T-helper 17 cell (primary cell): ENCODE measurements around the gene MAB21L3. TPM values are rescaled to one million over a fixed set of nuclear protein-coding genes. Genes with fewer than 3 reads are reported as not detected.

Experiments
- ATAC-seq: fragments of 150-1000 bp; cut with Tn5 transposase; 2 replicates; pipeline ENCODE4 v1.10.0; 2021; ENCODE audit warnings: mild to moderate bottlenecking, moderate library complexity
- DNase-seq, 3 donors: peaks; one replicate each; pipeline versions ENCODE4 v3.0.0 to v3.0.0-alpha.2; 2020 to 2021
- H3K9me3 ChIP-seq: one replicate; pipeline ENCODE4 v1.7.0; 2013; ENCODE audit warnings: low read length, mild to moderate bottlenecking; ENCODE audit not compliant: control insufficient read depth, poor library complexity, severe bottlenecking
- H3K27ac Mint-ChIP-seq: one replicate; pipeline ENCODE4 v1.8.0; 2022; ENCODE audit warnings: mild to moderate bottlenecking, moderate library complexity, mixed read lengths
- H3K27me3 Mint-ChIP-seq: one replicate; pipeline ENCODE4 v1.8.0; 2022; ENCODE audit warnings: mixed read lengths
- H3K36me3 Mint-ChIP-seq: one replicate; pipeline ENCODE4 v1.8.0; 2022; ENCODE audit warnings: low read depth, mixed read lengths
- H3K4me1 Mint-ChIP-seq: one replicate; pipeline ENCODE4 v1.8.0; 2022; ENCODE audit warnings: mild to moderate bottlenecking, mixed read lengths
- H3K4me3 Mint-ChIP-seq: one replicate; pipeline ENCODE4 v1.8.0; 2022; ENCODE audit warnings: mild to moderate bottlenecking, moderate library complexity, mixed read lengths
- total RNA-seq, 4 donors: library from RNA in 2 of 4; stranded (reverse) in 2 of 4; gene quantifications; one replicate each; pipeline ENCODE4 v1.2.3 and lab custom pipeline; 2022 to 2026

The MAB21L3 gene
- total RNA-seq, 2 donors from 2014 or later, result not detected

GRCh38 chr1:116118471-116118870 is 7.3 kb downstream of the MAB21L3 start:
- H3K4me3 Mint-ChIP-seq, result no peak overlapping the region
- H3K36me3 Mint-ChIP-seq, result peaks cover 9% of the 10 kb centered on the region
- peaks cover 60% of the 10 kb centered on the region for H3K27me3 Mint-ChIP-seq
- ATAC-seq (no peak), DNase-seq (no peak)
- H3K27ac Mint-ChIP-seq, result no peak overlapping the region
- no peaks in the 10 kb centered on the region for H3K9me3 ChIP-seq
- no peaks in the 10 kb centered on the region for H3K4me1 Mint-ChIP-seq

- ATAC-seq, result no peak
- Mint-ChIP-seq H3K27me3 (peaks cover 65% of the 10 kb centered on the region), H3K27ac (no peak overlapping the region), H3K4me3 (no peak overlapping the region), H3K36me3 (peaks cover 9% of the 10 kb centered on the region), H3K4me1 (no peaks in the 10 kb centered on the region)
- H3K9me3 ChIP-seq, result no peaks in the 10 kb centered on the region
- no peak for DNase-seq
Measured at GRCh38 chr1:116119876-116120275, 8.7 kb downstream of the MAB21L3 start.

GRCh38 chr1:116122955-116123757 is 12.0 kb downstream of the MAB21L3 start:
- Mint-ChIP-seq H3K27ac (no peak overlapping the region), H3K27me3 (peaks cover 55% of the 10 kb centered on the region), H3K36me3 (peaks cover 5% of the 10 kb centered on the region), H3K4me3 (no peak overlapping the region), H3K4me1 (peaks cover 6% of the 10 kb centered on the region)
- H3K9me3 ChIP-seq, result no peaks in the 10 kb centered on the region
- ATAC-seq (no peak), DNase-seq (no peak)

DNA sequence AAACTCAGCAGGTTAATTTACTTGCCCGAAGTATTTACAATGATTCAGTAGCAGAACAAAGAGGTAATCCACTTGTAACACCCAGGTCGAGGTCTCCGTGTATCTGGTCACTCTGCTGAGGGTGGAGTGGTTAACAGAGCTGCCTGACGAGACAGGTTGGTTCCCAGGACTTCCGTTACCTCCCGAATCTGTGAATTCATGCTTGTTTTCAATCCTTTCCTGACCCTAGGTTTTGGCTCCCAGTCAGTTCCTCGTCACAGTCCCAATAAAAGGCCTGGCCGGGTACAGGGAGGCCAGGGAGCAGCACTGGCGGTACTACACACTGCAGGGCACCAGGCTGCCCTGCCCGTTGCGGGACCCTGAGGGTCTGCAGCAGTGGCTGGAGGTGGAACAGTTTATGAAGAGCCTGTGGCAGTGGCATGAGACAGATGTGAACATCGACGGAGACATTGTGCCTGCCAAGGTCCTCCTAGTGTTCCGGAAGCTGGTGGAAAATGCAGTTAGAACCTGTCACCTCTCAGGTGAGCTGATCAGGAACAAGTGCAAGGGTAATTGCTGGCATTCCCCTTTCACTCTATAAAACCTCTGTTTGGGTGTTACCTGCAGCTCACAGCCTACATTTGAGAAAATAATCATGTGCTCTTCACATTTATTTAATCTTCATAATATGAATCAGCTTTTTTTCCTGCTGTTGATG is 12.8 kb downstream of the MAB21L3 start:
- no peaks in the 10 kb centered on the region for H3K36me3 Mint-ChIP-seq
- no peak for ATAC-seq

GRCh38 chr1:116125758-116126157 is 14.6 kb downstream of the MAB21L3 start:
- H3K4me1 Mint-ChIP-seq, result peaks cover 17% of the 10 kb centered on the region
- no peaks in the 10 kb centered on the region for H3K9me3 ChIP-seq
- DNase-seq (no peak), ATAC-seq (no peak)
- H3K27ac Mint-ChIP-seq, result no peak overlapping the region
- H3K4me3 Mint-ChIP-seq, result no peak overlapping the region
- peaks cover 2% of the 10 kb centered on the region for H3K36me3 Mint-ChIP-seq
- H3K27me3 Mint-ChIP-seq, result peaks cover 45% of the 10 kb centered on the region

More for the DNA sequence above, 12.8 kb downstream of the MAB21L3 start:
- H3K4me1 Mint-ChIP-seq, result peaks cover 13% of the 10 kb centered on the region
- no peak overlapping the region for H3K27ac Mint-ChIP-seq
- peaks cover 52% of the 10 kb centered on the region for H3K27me3 Mint-ChIP-seq
- DNase-seq, result no peak
- H3K4me3 Mint-ChIP-seq, result no peak overlapping the region
- no peaks in the 10 kb centered on the region for H3K9me3 ChIP-seq

DNA sequence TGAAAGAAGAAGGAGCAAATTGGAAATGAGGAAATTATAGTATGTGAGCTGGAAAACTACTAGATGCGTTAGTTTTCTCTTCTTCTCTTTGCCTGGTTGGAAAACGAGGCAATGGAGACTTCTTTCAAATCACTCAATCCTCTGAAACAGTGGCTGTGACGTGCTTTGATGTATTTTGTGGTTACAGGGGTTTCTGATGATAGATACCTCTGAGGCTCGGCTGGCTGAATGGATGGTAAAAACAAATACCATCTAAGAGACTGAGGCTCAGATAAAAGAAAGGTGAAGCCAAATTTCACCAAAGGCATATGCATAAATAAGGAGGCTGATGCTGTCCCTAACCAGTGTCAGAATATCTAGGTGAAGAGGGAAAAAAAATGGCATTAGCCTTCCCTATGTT is 15.1 kb downstream of the MAB21L3 start:
- Mint-ChIP-seq H3K4me3 (no peak overlapping the region), H3K27ac (no peak overlapping the region)
- no peak for DNase-seq

GRCh38 chr1:116127123-116127847 is 16.1 kb downstream of the MAB21L3 start:
- H3K4me3 Mint-ChIP-seq, result no peak overlapping the region
- H3K27ac Mint-ChIP-seq, result peak overlapping the region; percentile 9
- peaks cover 17% of the 10 kb centered on the region for H3K4me1 Mint-ChIP-seq
- H3K27me3 Mint-ChIP-seq, result peaks cover 34% of the 10 kb centered on the region
- DNase-seq, result no peak
- peaks cover 2% of the 10 kb centered on the region for H3K36me3 Mint-ChIP-seq
- no peak for ATAC-seq
- no peaks in the 10 kb centered on the region for H3K9me3 ChIP-seq

More for the DNA sequence above, 15.1 kb downstream of the MAB21L3 start:
- Mint-ChIP-seq H3K27me3 (peaks cover 40% of the 10 kb centered on the region), H3K36me3 (peaks cover 2% of the 10 kb centered on the region), H3K4me1 (peaks cover 17% of the 10 kb centered on the region)
- ATAC-seq, result peak; percentile 59
- no peaks in the 10 kb centered on the region for H3K9me3 ChIP-seq

GRCh38 chr1:116127848-116128540 is 16.8 kb downstream of the MAB21L3 start:
- Mint-ChIP-seq H3K27ac (peak overlapping the region; percentile 9), H3K4me1 (peaks cover 17% of the 10 kb centered on the region), H3K36me3 (peaks cover 2% of the 10 kb centered on the region), H3K4me3 (no peak overlapping the region), H3K27me3 (peaks cover 31% of the 10 kb centered on the region)
- no peaks in the 10 kb centered on the region for H3K9me3 ChIP-seq
- ATAC-seq (peak; percentile 22), DNase-seq (no peak)

DNA sequence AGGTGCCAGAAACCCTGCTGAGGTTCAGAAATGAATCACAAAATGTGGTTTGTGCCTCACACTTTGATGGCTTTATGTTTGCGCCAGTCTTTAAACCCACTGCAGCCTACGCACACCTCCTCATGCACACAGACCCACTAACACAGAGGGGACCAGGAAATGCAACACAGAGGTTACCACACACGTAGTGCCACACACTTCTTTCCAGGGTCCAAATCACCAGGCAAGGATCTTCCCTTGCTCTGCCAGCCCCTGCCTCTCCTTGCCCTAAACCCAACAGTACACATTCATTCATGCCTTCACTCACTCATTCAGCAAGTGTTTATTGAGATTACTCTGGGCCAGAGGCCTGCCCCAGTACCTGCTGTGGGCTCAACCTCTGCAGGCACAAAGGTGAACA is 17.5 kb downstream of the MAB21L3 start:
- peaks cover 2% of the 10 kb centered on the region for H3K36me3 Mint-ChIP-seq
- peaks cover 25% of the 10 kb centered on the region for H3K27me3 Mint-ChIP-seq
- peaks cover 17% of the 10 kb centered on the region for H3K4me1 Mint-ChIP-seq
- ATAC-seq (peak; percentile 74), DNase-seq (no peak)
- no peaks in the 10 kb centered on the region for H3K9me3 ChIP-seq
- no peak overlapping the region for H3K4me3 Mint-ChIP-seq
- no peak overlapping the region for H3K27ac Mint-ChIP-seq

DNA sequence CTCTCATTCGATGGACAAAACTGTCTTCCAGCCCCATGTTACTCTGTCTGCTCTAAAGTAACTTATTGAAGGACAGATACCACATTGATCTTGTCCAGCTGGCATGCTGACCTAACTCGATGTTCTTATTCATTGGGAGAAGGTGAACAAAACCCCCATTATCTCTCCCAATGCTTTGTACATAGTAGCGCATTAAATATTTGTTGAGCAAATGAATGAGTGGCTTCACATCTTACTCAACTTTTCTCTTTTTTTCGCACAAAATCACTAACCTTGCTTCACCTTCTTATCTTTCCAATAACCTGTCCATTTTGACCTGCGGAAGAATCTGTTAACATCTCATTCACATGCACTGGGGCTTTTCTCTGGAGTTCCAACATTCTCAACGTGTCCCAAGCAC is 18.3 kb downstream of the MAB21L3 start:
- Mint-ChIP-seq H3K27me3 (peaks cover 25% of the 10 kb centered on the region), H3K4me1 (peaks cover 23% of the 10 kb centered on the region), H3K36me3 (peaks cover 2% of the 10 kb centered on the region), H3K27ac (no peak overlapping the region), H3K4me3 (no peak overlapping the region)
- ATAC-seq, result no peak
- no peak for DNase-seq
- H3K9me3 ChIP-seq, result no peaks in the 10 kb centered on the region

DNA sequence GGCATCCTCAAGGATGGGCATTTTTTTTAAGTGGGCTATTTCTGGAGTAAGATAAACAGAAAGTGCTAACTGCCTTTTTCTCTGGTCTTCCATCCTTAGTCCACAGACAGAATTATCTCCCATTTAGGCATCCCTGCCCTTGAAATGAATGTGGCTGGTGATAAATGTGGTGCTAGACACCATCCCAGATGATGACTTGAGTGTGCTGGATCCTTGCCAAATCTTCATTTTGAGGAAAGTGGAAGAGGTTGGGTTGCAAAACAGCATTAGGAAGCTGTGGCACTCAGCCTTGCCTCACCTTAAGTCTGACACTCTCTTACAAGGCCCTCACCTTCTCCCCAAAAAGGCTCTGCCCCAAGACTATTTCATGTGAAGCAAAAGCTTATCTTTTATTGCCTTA is 19.2 kb downstream of the MAB21L3 start:
- Mint-ChIP-seq H3K27ac (no peak overlapping the region), H3K4me3 (no peak overlapping the region), H3K4me1 (peaks cover 23% of the 10 kb centered on the region), H3K36me3 (peaks cover 2% of the 10 kb centered on the region), H3K27me3 (peaks cover 27% of the 10 kb centered on the region)
- ATAC-seq (no peak), DNase-seq (no peak)
- no peaks in the 10 kb centered on the region for H3K9me3 ChIP-seq

- no peak for ATAC-seq
- H3K36me3 Mint-ChIP-seq, result peaks cover 2% of the 10 kb centered on the region
- H3K27ac Mint-ChIP-seq, result no peak overlapping the region
- H3K4me3 Mint-ChIP-seq, result no peak overlapping the region
- no peaks in the 10 kb centered on the region for H3K9me3 ChIP-seq
- H3K27me3 Mint-ChIP-seq, result peaks cover 27% of the 10 kb centered on the region
- peaks cover 20% of the 10 kb centered on the region for H3K4me1 Mint-ChIP-seq
- DNase-seq, result no peak
Measured at GRCh38 chr1:116131170-116131569, 20.0 kb downstream of the MAB21L3 start.
